Mononuclear cell (primary cell): ENCODE data around the gene NOL4L. TPM values are rescaled to one million over a fixed set of nuclear protein-coding genes. Genes with fewer than 3 reads are reported as not detected.
"Not testable (repeated sequence)": the region's sequence is repeated elsewhere in the genome, so short reads cannot be mapped to it uniquely, and the experiment has no call there.

Experiments used
- H3K27me3 ChIP-seq: 2 replicates; pipeline ENCODE4 v1.6.0; 2011; ENCODE audit warnings: low read length, control low read depth; ENCODE audit not compliant: insufficient read depth
- H3K4me1 ChIP-seq: 2 replicates; pipeline ENCODE4 v1.5.1; 2011; ENCODE audit warnings: mild to moderate bottlenecking, low read length, control low read depth; ENCODE audit not compliant: insufficient read depth
- H3K4me3 ChIP-seq: 2 replicates; pipeline ENCODE4 v1.5.1; 2011; ENCODE audit warnings: mild to moderate bottlenecking, low read length, moderate library complexity
- H3K9me3 ChIP-seq: 2 replicates; pipeline ENCODE4 v1.5.1; 2011; ENCODE audit warnings: low read depth, mild to moderate bottlenecking, control low read depth, low read length
- total RNA-seq: library from RNA; depleted of rRNA; stranded (reverse); fragments of >200 nt; gene quantifications from one replicate; pipeline ENCODE4 v1.2.3, GENCODE V29; 2012

Gene NOL4L
- total RNA-seq, 1 donor: 26.2 TPM

- H3K4me1 ChIP-seq, H3K27me3 ChIP-seq, H3K4me3 ChIP-seq: not testable (repeated sequence)
These were observed 7.5 kb upstream of the NOL4L start for GRCh38 chr20:32592616-32593015.

GRCh38 chr20:32592022-32592421, 6.9 kb upstream of the NOL4L start:
- no peak overlapping the region for H3K4me3 ChIP-seq
- H3K4me1 ChIP-seq: peaks cover 8% of the 10 kb centered on the region
- H3K27me3 ChIP-seq: peaks cover 5% of the 10 kb centered on the region
- no peaks in the 10 kb centered on the region for H3K9me3 ChIP-seq

More at GRCh38 chr20:32592616-32593015, 7.5 kb upstream of the NOL4L start:
- not testable (repeated sequence) for H3K9me3 ChIP-seq

- H3K4me3 ChIP-seq: no peak overlapping the region
- no peaks in the 10 kb centered on the region for H3K9me3 ChIP-seq
- peaks cover 10% of the 10 kb centered on the region for H3K27me3 ChIP-seq
- peaks cover 18% of the 10 kb centered on the region for H3K4me1 ChIP-seq
These were observed 4.6 kb upstream of the NOL4L start for GRCh38 chr20:32589769-32590168.

- H3K4me3 ChIP-seq: no peak overlapping the region
- peaks cover 10% of the 10 kb centered on the region for H3K27me3 ChIP-seq
- no peaks in the 10 kb centered on the region for H3K9me3 ChIP-seq
- H3K4me1 ChIP-seq: peaks cover 18% of the 10 kb centered on the region
These were observed 4.1 kb upstream of the NOL4L start for GRCh38 chr20:32589256-32589655.

GRCh38 chr20:32588040-32588439, 2.9 kb upstream of the NOL4L start:
- Histone ChIP-seq H3K27me3 (peaks cover 10% of the 10 kb centered on the region), H3K4me3 (no peak overlapping the region), H3K9me3 (no peaks in the 10 kb centered on the region), H3K4me1 (peaks cover 18% of the 10 kb centered on the region)

GRCh38 chr20:32586291-32586690, 1.2 kb upstream of the NOL4L start:
- H3K27me3 ChIP-seq: peaks cover 10% of the 10 kb centered on the region
- H3K9me3 ChIP-seq: no peaks in the 10 kb centered on the region
- H3K4me3 ChIP-seq: no peak overlapping the region
- peaks cover 35% of the 10 kb centered on the region for H3K4me1 ChIP-seq

GRCh38 chr20:32585586-32586127, 524 bp upstream of the NOL4L start:
- Histone ChIP-seq H3K9me3 (no peaks in the 10 kb centered on the region), H3K4me3 (no peak overlapping the region), H3K27me3 (peaks cover 10% of the 10 kb centered on the region), H3K4me1 (peaks cover 42% of the 10 kb centered on the region)

- peaks cover 43% of the 10 kb centered on the region for H3K4me1 ChIP-seq
- no peaks in the 10 kb centered on the region for H3K9me3 ChIP-seq
- H3K4me3 ChIP-seq: no peak overlapping the region
- H3K27me3 ChIP-seq: peaks cover 10% of the 10 kb centered on the region
These were observed 1.5 kb downstream of the NOL4L start for GRCh38 chr20:32583581-32584070.

- H3K4me1 ChIP-seq: peaks cover 43% of the 10 kb centered on the region
- H3K27me3 ChIP-seq: peaks cover 10% of the 10 kb centered on the region
- no peaks in the 10 kb centered on the region for H3K9me3 ChIP-seq
- peak overlapping the region; percentile 24 for H3K4me3 ChIP-seq
These were observed 2.2 kb downstream of the NOL4L start for GRCh38 chr20:32582659-32583580.

GRCh38 chr20:32581839-32582658, 3.1 kb downstream of the NOL4L start:
- Histone ChIP-seq H3K4me3 (no peak overlapping the region), H3K4me1 (peaks cover 43% of the 10 kb centered on the region), H3K9me3 (no peaks in the 10 kb centered on the region), H3K27me3 (peaks cover 6% of the 10 kb centered on the region)

- H3K4me3 ChIP-seq: no peak overlapping the region
- H3K4me1 ChIP-seq: peaks cover 41% of the 10 kb centered on the region
These were observed 3.9 kb downstream of the NOL4L start for GRCh38 chr20:32580970-32581838.

GRCh38 chr20:32580219-32580969, 4.7 kb downstream of the NOL4L start:
- H3K27me3 ChIP-seq: no peaks in the 10 kb centered on the region
- H3K4me1 ChIP-seq: peaks cover 34% of the 10 kb centered on the region
- H3K4me3 ChIP-seq: no peak overlapping the region
- no peaks in the 10 kb centered on the region for H3K9me3 ChIP-seq

More at GRCh38 chr20:32580970-32581838, 3.9 kb downstream of the NOL4L start:
- Histone ChIP-seq H3K9me3 (no peaks in the 10 kb centered on the region), H3K27me3 (no peaks in the 10 kb centered on the region)

GRCh38 chr20:32578840-32579390, 6.2 kb downstream of the NOL4L start:
- no peaks in the 10 kb centered on the region for H3K27me3 ChIP-seq
- no peak overlapping the region for H3K4me3 ChIP-seq
- H3K9me3 ChIP-seq: no peaks in the 10 kb centered on the region
- H3K4me1 ChIP-seq: peaks cover 48% of the 10 kb centered on the region
